GM23248 (cell line): Measurements from ENCODE around the gene ADAMTSL3. TPM values are rescaled to one million over a fixed set of nuclear protein-coding genes. Genes with fewer than 3 reads are reported as not detected.

Source experiments
- DNase-seq: peaks from one replicate; pipeline ENCODE4 v3.0.0-alpha.2; 2015
- H2AFZ ChIP-seq: fragments of 200-600 bp; sonication (generic); 2 replicates; pipeline ENCODE4 v1.6.1; 2016; ENCODE audit warnings: antibody characterized with exemption
- H3F3A ChIP-seq: fragments of 200-600 bp; sonication (generic); 2 replicates; pipeline ENCODE4 v1.6.1; 2016; ENCODE audit warnings: mild to moderate bottlenecking, antibody characterized with exemption, mixed run types; ENCODE audit not compliant: insufficient read depth
- H3K27ac ChIP-seq: fragments of 200-600 bp; sonication (generic); 2 replicates; pipeline ENCODE4 v1.5.1; 2016; ENCODE audit warnings: mild to moderate bottlenecking
- H3K27me3 ChIP-seq: fragments of 200-600 bp; sonication (generic); replicated peaks from 2 replicates; pipeline ENCODE4 v1.6.1; 2016; ENCODE audit warnings: mild to moderate bottlenecking; ENCODE audit not compliant: insufficient read depth
- H3K36me3 ChIP-seq: fragments of 200-600 bp; sonication (generic); 2 replicates; pipeline ENCODE4 v1.6.1; 2016; ENCODE audit warnings: low read depth, mild to moderate bottlenecking
- H3K4me1 ChIP-seq: fragments of 200-600 bp; sonication (generic); 2 replicates; pipeline ENCODE4 v1.6.1; 2016; ENCODE audit warnings: mild to moderate bottlenecking; ENCODE audit not compliant: insufficient read depth
- H3K4me2 ChIP-seq: fragments of 200-600 bp; sonication (generic); one replicate; pipeline ENCODE4 v1.6.1; 2016; ENCODE audit warnings: mild to moderate bottlenecking; ENCODE audit not compliant: unreplicated experiment
- H3K4me3 ChIP-seq: fragments of 200-600 bp; sonication (generic); 2 replicates; pipeline ENCODE4 v1.5.1; 2016; ENCODE audit warnings: mild to moderate bottlenecking
- H3K79me2 ChIP-seq: fragments of 200-600 bp; sonication (generic); 2 replicates; pipeline ENCODE4 v1.6.1; 2016; ENCODE audit warnings: mild to moderate bottlenecking; ENCODE audit not compliant: insufficient read depth
- H3K9ac ChIP-seq: fragments of 200-600 bp; sonication (generic); 2 replicates; pipeline ENCODE4 v1.6.1; 2016; ENCODE audit warnings: mild to moderate bottlenecking
- H3K9me2 ChIP-seq: fragments of 200-600 bp; sonication (generic); 2 replicates; pipeline ENCODE4 v1.6.1; 2016; ENCODE audit warnings: mixed run types, mild to moderate bottlenecking, moderate library complexity; ENCODE audit not compliant: insufficient read depth
- H3K9me3 ChIP-seq: fragments of 200-600 bp; sonication (generic); one replicate; pipeline ENCODE4 v1.6.1; 2017; ENCODE audit warnings: low read depth
- H4K20me1 ChIP-seq: fragments of 200-600 bp; sonication (generic); 2 replicates; pipeline ENCODE4 v1.6.0; 2016; ENCODE audit not compliant: insufficient read depth
- EZH2 ChIP-seq: fragments of 200-600 bp; sonication (generic); IDR thresholded peaks from 2 replicates; pipeline ENCODE4 v1.6.1; 2018; ENCODE audit warnings: antibody characterized with exemption, mild to moderate bottlenecking; ENCODE audit not compliant: insufficient read depth, poor library complexity, severe bottlenecking
- EZH2phosphoT487 ChIP-seq: fragments of 200-600 bp; sonication (generic); IDR thresholded peaks from 2 replicates; pipeline ENCODE4 v1.6.1; 2018; ENCODE audit warnings: antibody characterized with exemption, moderate library complexity, mild to moderate bottlenecking, low read depth; ENCODE audit not compliant: insufficient read depth
- WGBS, 2 experiments: methylation state at CpG; one replicate each; pipeline ENCODE4 v1.1.6; 2015 to 2017; ENCODE audit warnings: low lambda C conversion rate in 2 of 2, low coverage in 1 of 2; ENCODE audit errors: missing lambda C conversion rate in 2 of 2; 5-methylcytosine and 5-hydroxymethylcytosine counted together
- in situ Hi-C: fragments of 300-500 bp; cut with MboI; formaldehyde crosslinking; loops from 2 replicates; pipeline ENCODE4 v1.15.0; 2020
- polyA plus RNA-seq: library from polyadenylated mRNA; unstranded; fragments of >200 nt; fragmentation: Nextera tagmentation; extraction: Ambion mirVana; gene quantifications from 2 replicates; pipeline ENCODE4 v1.2.1, GENCODE V29; 2016
- total RNA-seq: library from RNA; depleted of rRNA; stranded (reverse); fragments of >200 nt; shearing (Covaris generic); gene quantifications from 2 replicates; pipeline ENCODE4 v1.2.3, GENCODE V29; 2014

Gene ADAMTSL3
- total and polyA plus RNA-seq, 2 experiments from 2014 or later, result not detected

- 70 to 78% methylated on average over 6 of the region's 6 CpGs for WGBS, 2 experiments
- H3K9me2 ChIP-seq, result no peaks in the 10 kb centered on the region
- no peak overlapping the region for H3K27ac ChIP-seq
- H3K27me3 ChIP-seq, result no peaks in the 10 kb centered on the region
- TF ChIP-seq EZH2phosphoT487, result no peak
- no peak for TF ChIP-seq EZH2
- no peak overlapping the region for H2AFZ ChIP-seq
- no peak overlapping the region for H3K4me3 ChIP-seq
- H3K9me3 ChIP-seq, result no peaks in the 10 kb centered on the region
- H3K9ac ChIP-seq, result no peak overlapping the region
- in situ Hi-C loops, result no loop called here
- peaks cover 46% of the 10 kb centered on the region for H3F3A ChIP-seq
- no peak for DNase-seq
- H3K79me2 ChIP-seq, result no peaks in the 10 kb centered on the region
- no peaks in the 10 kb centered on the region for H4K20me1 ChIP-seq
- peaks cover 37% of the 10 kb centered on the region for H3K4me1 ChIP-seq
- no peak overlapping the region for H3K4me2 ChIP-seq
- H3K36me3 ChIP-seq, result no peaks in the 10 kb centered on the region
Measured at GRCh38 chr15:83842281-83842680, 188.4 kb downstream of the ADAMTSL3 start.

GRCh38 chr15:83843471-83843871 is 189.5 kb downstream of the ADAMTSL3 start:
- in situ Hi-C loops, result no loop called here
- Histone ChIP-seq H3K79me2 (no peaks in the 10 kb centered on the region), H3K9me3 (no peaks in the 10 kb centered on the region), H3F3A (peaks cover 58% of the 10 kb centered on the region), H3K4me2 (peak overlapping the region; percentile 48), H2AFZ (no peak overlapping the region), H3K27me3 (no peaks in the 10 kb centered on the region), H3K9me2 (no peaks in the 10 kb centered on the region), H3K36me3 (no peaks in the 10 kb centered on the region), H3K4me3 (no peak overlapping the region), H4K20me1 (no peaks in the 10 kb centered on the region), H3K4me1 (peaks cover 48% of the 10 kb centered on the region), H3K27ac (no peak overlapping the region), H3K9ac (no peak overlapping the region)
- 6 to 16% methylated on average over 3 of the region's 3 CpGs for WGBS, 2 experiments
- TF ChIP-seq EZH2 (no peak), EZH2phosphoT487 (no peak)
- peak; percentile 91 for DNase-seq

DNA sequence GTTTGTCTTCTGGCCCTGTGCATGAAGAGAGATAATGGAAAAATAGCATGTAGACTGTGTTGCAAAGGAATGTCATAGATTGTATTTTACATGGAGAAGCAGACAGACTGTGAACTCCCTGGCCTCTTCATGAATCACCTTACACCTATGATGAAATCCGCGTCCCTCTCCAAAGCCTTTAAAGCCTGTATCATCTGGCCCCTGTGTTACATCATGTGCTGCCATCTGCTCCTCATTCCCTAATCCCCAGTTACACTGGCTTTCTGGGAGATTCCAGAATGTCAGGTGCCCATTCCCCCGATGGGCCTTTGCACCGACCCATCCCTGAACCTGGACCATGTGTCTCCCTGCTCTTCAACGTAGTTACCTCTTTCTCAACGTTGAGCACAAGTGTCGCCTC is 190.8 kb downstream of the ADAMTSL3 start:
- H4K20me1 ChIP-seq, result no peaks in the 10 kb centered on the region
- H2AFZ ChIP-seq, result no peak overlapping the region
- 80 to 83% methylated on average over 7 of the region's 7 CpGs for WGBS, 2 experiments
- no peak overlapping the region for H3K9ac ChIP-seq
- no peaks in the 10 kb centered on the region for H3K36me3 ChIP-seq
- peak overlapping the region; percentile 48 for H3K27ac ChIP-seq
- H3K9me2 ChIP-seq, result no peaks in the 10 kb centered on the region
- H3K4me1 ChIP-seq, result peaks cover 59% of the 10 kb centered on the region
- TF ChIP-seq EZH2phosphoT487 (no peak), EZH2 (no peak)
- H3K4me2 ChIP-seq, result peak overlapping the region; percentile 30
- H3K9me3 ChIP-seq, result no peaks in the 10 kb centered on the region
- DNase-seq, result peak; percentile 32
- H3K4me3 ChIP-seq, result no peak overlapping the region
- peaks cover 70% of the 10 kb centered on the region for H3F3A ChIP-seq
- in situ Hi-C loops, result no loop called here
- H3K27me3 ChIP-seq, result no peaks in the 10 kb centered on the region
- H3K79me2 ChIP-seq, result no peaks in the 10 kb centered on the region

GRCh38 chr15:83845230-83845629 is 191.3 kb downstream of the ADAMTSL3 start:
- Histone ChIP-seq H3K27ac (peak overlapping the region; percentile 48), H3K9ac (no peak overlapping the region), H2AFZ (no peak overlapping the region), H3K9me2 (no peaks in the 10 kb centered on the region), H3K36me3 (no peaks in the 10 kb centered on the region), H3K27me3 (no peaks in the 10 kb centered on the region), H4K20me1 (no peaks in the 10 kb centered on the region), H3K9me3 (no peaks in the 10 kb centered on the region), H3F3A (peaks cover 72% of the 10 kb centered on the region), H3K4me1 (peaks cover 59% of the 10 kb centered on the region), H3K4me3 (no peak overlapping the region), H3K79me2 (no peaks in the 10 kb centered on the region), H3K4me2 (peak overlapping the region; percentile 30)
- WGBS, 2 experiments, result 0 to 4% methylated on average over 2 of the region's 2 CpGs
- DNase-seq, result peak; percentile 87
- in situ Hi-C loops, result no loop called here
- no peak for TF ChIP-seq EZH2phosphoT487
- TF ChIP-seq EZH2, result no peak

DNA sequence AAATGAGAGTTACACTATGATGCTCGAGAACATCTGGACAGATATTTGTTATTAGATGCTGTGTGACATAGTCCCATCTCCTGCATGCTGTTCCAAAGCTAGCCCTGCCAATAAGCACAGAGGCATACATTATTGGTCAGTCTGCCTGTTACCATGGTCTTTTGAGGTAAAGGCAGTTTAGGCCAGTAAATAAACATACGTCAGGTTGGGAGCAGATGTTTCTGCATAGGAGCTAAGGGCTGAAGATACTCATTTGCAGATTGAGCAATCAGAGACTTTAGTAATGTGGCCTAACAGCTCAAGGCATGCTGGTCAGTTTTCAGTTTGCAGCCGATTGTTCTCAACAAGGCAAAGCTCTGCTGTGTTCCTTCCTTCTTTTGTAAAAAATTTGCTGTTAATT is 192.9 kb downstream of the ADAMTSL3 start:
- 31 to 35% methylated on average over 3 of the region's 3 CpGs for WGBS, 2 experiments
- no peak for TF ChIP-seq EZH2phosphoT487
- no peak for TF ChIP-seq EZH2
- peaks cover 72% of the 10 kb centered on the region for H3F3A ChIP-seq

More for the DNA sequence above, 192.9 kb downstream of the ADAMTSL3 start:
- Histone ChIP-seq H3K4me3 (no peak overlapping the region), H3K36me3 (no peaks in the 10 kb centered on the region), H3K4me1 (peaks cover 59% of the 10 kb centered on the region), H3K9me3 (no peaks in the 10 kb centered on the region), H3K9ac (no peak overlapping the region), H3K4me2 (peak overlapping the region; percentile 64), H4K20me1 (no peaks in the 10 kb centered on the region), H3K79me2 (no peaks in the 10 kb centered on the region), H3K9me2 (no peaks in the 10 kb centered on the region), H2AFZ (no peak overlapping the region), H3K27ac (peak overlapping the region; percentile 42), H3K27me3 (no peaks in the 10 kb centered on the region)
- peak; percentile 88 for DNase-seq
- in situ Hi-C loops, result no loop called here
